ENCODE results near the gene MYB.

The MYB gene

DNA sequence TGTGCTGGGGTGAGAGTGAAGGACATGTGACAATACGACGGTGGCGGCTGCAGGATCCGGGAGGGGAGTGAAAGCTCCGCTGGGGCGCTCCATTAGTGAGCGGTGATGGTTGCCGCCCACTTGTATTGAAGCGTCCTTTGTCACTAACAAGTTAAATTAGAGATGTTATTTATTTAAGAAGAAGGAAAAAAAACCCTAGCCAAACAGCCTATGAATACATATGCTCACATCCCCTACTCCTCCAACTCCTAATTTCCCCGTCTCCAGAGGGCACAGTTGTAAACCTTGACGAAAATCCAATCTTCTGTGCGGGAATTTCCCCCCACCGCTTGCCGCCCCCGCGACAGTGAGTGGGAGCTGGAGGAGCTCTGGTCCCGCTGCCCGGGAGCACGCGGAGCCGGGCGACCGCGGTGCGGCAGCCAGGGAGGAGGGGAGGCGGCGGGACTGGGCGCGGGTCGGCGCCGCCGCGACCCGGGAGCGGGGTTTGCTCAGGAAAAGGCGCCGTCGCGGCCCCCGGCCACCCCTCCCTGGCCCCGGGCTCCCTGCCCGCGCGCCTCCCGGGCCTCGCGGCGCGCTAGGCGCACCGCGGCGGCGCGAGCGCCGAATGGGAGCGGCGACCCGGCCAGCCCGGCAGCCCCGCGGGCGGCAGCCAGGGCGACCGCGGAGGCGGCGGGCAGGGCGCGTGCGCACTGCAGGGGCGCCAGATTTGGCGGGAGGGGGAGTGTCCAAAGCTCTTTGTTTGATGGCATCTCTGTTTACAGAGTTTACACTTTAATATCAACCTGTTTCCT lies at the start of gene MYB:
Gene MYB (plus strand): TSS at position 767 of the 791 bp plus-strand sequence. CDS start 206 bp downstream, outside the sequence.
- TF ChIP-seq GATA2 (IDR thresholded peaks at IDR 0.05; ENCODE audit: low read depth, low read length) (no peak), GATA3 (IDR thresholded peaks at IDR 0.05; ENCODE audit: low read depth, low read length) (no peak)

GRCh38 chr6:135132776-135133175 lies 48.3 kb upstream of the MYB start:
- TF ChIP-seq GATA3 (IDR thresholded peaks at IDR 0.05; ENCODE audit: low read depth, low read length) (no peak), GATA2 (IDR thresholded peaks at IDR 0.05; ENCODE audit: low read depth, low read length) (no peak)

- no peak for TF ChIP-seq GATA3 (IDR thresholded peaks at IDR 0.05; ENCODE audit: low read depth, low read length)
- no peak for TF ChIP-seq GATA2 (IDR thresholded peaks at IDR 0.05; ENCODE audit: low read depth, low read length)
Observed at GRCh38 chr6:135135835-135136234, 45.3 kb upstream of the MYB start.

- TF ChIP-seq GATA2 (IDR thresholded peaks at IDR 0.05; ENCODE audit: low read depth, low read length) (no peak), GATA3 (IDR thresholded peaks at IDR 0.05; ENCODE audit: low read depth, low read length) (no peak)
Observed at GRCh38 chr6:135137826-135138225, 43.3 kb upstream of the MYB start.

DNA sequence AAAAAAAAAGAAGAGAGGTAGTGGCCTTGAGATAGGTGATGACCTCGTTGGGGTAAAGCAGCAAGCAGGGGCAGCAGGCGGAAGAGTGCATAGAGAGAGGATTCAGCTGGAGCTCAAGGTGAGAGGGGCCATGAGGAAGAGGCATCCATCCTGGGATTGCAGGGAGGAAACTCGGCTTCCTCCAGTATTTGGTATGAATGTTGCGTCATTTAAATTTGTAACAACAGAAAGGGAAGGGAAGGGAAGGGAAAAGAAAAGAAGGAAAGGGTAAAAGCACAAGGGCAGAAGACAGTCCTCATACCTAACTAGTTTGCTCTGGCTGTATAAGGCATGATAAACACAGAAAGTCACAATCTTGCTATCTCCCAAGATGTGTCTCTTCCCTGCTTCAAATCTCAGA lies 39.9 kb upstream of the MYB start:
- TF ChIP-seq GATA3 (IDR thresholded peaks at IDR 0.05; ENCODE audit: low read depth, low read length): no peak
- no peak for TF ChIP-seq GATA2 (IDR thresholded peaks at IDR 0.05; ENCODE audit: low read depth, low read length)

DNA sequence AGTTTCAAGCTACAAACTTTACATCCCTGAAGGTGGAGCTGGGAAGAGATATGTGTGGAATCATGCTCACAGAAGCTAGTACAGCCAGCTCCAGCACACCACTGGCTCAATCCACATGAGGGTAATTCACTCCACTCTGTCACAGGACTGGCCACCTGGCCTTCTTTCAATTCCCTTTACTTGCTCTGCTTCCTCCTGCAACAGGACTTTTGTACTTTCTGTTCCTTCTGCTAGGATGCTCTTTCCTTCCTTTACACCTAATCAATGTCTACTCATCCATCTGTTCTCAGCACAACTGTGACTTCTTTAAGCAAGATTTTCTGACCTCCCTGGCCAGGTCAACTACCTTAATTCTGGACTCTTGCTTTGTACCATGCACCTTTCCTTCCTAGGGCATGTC lies 39.4 kb upstream of the MYB start:
- TF ChIP-seq GATA2 (IDR thresholded peaks at IDR 0.05; ENCODE audit: low read depth, low read length) (no peak), GATA3 (IDR thresholded peaks at IDR 0.05; ENCODE audit: low read depth, low read length) (no peak)

DNA sequence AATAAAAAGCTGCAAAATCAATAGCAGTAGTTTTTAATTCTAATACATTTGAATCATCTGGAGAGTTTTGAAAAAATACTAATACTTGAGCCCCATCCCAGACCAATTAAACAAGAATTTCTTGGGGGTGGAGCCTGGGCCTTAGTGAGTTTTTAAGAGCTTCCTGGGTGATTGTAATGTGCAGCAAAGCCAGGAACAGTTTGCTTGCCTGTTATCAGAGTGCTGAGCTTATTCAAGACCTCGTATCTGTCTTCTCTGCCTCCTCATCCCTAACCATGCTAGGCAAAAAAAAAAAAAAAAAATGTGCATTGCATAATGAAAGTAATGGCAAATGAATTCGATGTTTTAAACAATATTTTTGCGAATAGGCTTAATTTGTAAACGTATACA lies 36.4 kb upstream of the MYB start:
- no peak for TF ChIP-seq GATA2 (IDR thresholded peaks at IDR 0.05; ENCODE audit: low read depth, low read length)
- no peak for TF ChIP-seq GATA3 (IDR thresholded peaks at IDR 0.05; ENCODE audit: low read depth, low read length)

- TF ChIP-seq GATA2 (IDR thresholded peaks at IDR 0.05; ENCODE audit: low read depth, low read length) (no peak), GATA3 (IDR thresholded peaks at IDR 0.05; ENCODE audit: low read depth, low read length) (no peak)
Observed at GRCh38 chr6:135145063-135145800, 35.9 kb upstream of the MYB start.

DNA sequence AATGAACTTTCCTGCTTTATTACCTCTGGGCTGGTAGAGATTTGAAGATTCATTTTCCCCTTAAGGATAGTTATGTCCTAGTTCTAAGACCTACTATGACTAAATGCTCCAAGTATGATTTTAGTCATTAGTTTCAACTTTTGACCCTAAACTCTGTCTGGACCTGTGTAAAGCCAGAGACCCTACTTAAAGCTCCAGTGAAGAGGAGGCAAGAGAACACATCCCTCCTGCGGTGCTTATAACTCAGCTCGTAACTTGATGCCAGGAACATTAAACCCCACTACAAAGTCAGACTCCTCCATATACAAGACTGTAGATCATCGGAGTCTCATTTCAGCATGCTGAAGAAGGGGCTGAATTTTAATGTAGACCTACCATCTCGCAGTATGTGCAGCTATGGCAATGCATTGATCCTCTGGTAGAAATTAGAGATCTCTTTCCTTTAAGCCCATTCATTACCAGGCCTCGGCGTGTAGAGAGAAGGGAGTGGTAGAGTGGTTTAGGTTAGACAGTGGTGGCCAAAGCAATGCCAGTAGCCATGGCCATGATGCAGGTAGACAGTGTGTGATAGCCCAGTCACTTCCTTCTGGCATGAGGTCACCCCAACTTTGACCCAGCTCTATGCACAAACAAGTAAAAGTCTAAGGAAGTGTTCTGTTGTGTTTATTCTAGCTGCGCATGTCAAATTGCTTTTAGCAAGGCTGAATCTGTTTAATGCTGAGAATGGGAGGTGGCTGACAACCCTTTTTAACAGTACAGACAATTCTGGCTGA lies 34.8 kb upstream of the MYB start:
- TF ChIP-seq GATA2 (IDR thresholded peaks at IDR 0.05; ENCODE audit: low read depth, low read length) (no peak), GATA3 (IDR thresholded peaks at IDR 0.05; ENCODE audit: low read depth, low read length) (no peak)

DNA sequence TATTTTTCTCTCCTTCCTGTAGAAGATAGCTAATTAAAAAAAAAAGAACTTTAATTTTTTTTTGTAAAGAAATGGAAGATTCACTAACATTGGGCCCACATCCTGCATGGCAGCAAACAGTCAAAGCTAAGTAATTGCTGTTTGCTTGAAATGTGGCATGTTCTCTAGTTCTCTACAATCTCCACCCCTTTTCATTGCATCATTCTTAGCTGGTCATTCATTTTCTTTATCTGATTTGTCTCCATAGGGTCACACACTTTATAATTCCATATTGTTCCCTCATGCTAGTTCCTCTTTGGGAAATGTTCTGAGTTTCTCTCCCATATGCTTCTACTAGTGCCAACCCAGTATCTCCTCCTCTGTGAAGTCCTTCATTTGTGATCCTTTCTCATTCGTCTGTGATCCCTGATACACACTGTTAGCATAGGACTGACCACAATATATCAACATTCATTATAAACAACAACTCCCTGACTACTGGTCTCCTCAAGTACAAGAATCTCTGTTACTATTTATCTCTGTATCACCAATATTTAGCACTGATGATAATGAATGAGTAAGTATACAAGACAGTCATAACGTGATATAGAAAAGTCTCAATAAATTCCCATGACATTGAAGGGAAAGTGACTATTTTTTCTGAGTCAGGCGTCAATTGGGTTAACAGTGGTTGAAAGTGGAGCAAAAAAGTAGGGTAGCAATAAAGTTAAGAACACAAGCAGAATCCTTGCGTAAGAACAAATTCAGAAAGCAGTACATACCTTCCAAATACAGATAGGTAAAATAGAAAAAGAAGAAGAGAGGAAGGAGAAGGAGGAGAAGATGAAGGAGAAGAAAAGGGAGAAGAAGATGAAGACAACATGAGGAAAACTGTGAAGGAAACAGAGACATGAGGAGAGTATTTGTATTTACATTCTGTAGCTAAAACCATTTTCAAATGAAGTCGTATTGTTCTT lies 33.2 kb upstream of the MYB start:
- TF ChIP-seq GATA3 (IDR thresholded peaks at IDR 0.05; ENCODE audit: low read depth, low read length) (no peak), GATA2 (IDR thresholded peaks at IDR 0.05; ENCODE audit: low read depth, low read length) (no peak)

DNA sequence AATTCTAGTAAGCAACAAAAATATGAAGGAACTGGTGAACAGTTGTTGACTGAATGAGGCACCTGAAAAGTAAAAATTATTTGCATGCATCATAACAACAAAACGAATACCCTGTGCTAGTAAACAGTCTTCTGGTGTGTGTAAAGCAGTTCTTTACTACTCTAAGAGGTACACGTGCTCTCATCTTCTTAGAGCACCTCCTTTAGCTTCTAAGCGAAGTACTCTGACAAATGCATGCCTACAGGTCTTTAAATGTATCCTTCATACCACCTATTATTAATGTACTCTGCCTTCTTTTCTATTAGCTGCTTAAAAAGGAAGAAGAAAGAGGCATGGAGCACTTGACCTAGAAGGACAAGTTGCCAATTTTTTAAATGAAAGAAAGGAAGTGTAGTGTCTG lies 32.2 kb upstream of the MYB start:
- no peak for TF ChIP-seq GATA2 (IDR thresholded peaks at IDR 0.05; ENCODE audit: low read depth, low read length)
- no peak for TF ChIP-seq GATA3 (IDR thresholded peaks at IDR 0.05; ENCODE audit: low read depth, low read length)

- TF ChIP-seq GATA3 (IDR thresholded peaks at IDR 0.05; ENCODE audit: low read depth, low read length) (no peak), GATA2 (IDR thresholded peaks at IDR 0.05; ENCODE audit: low read depth, low read length) (no peak)
Observed at GRCh38 chr6:135149376-135149775, 31.7 kb upstream of the MYB start.

GRCh38 chr6:135158397-135158796 lies 22.7 kb upstream of the MYB start:
- no peak for TF ChIP-seq GATA3 (IDR thresholded peaks at IDR 0.05; ENCODE audit: low read depth, low read length)
- no peak for TF ChIP-seq GATA2 (IDR thresholded peaks at IDR 0.05; ENCODE audit: low read depth, low read length)

Data from SH-SY5Y (cell line).